Activated naive CD4-positive, alpha-beta T cell (primary cell): ENCODE results near the gene SEPTIN11.
A peak's percentile ranks its signal among the peaks of the same experiment; 100 is the strongest.

Source experiments
- DNase-seq, 4 experiments: peaks; one replicate each; lab custom pipeline; 2025; lab: John Stamatoyannopoulos, UW

SEPTIN11 gene

GRCh38 chr4:76949276-76950051 is at the start of gene SEPTIN11:
Gene SEPTIN11, plus strand, starts transcription at chr4:76949752. Its CDS starts 152 bp downstream, at chr4:76949904.
- peak; percentile 37 to 71 (median 50) for DNase-seq

- DNase-seq = no peak
Observed at GRCh38 chr4:76902233-76902890, 47.2 kb upstream of the SEPTIN11 start.

- DNase-seq = no peak
Observed at GRCh38 chr4:76904646-76905190, 44.8 kb upstream of the SEPTIN11 start.

- DNase-seq = no peak
Observed at GRCh38 chr4:76905521-76905920, 44.0 kb upstream of the SEPTIN11 start.

GRCh38 chr4:76909711-76910110 is 39.8 kb upstream of the SEPTIN11 start:
- no peak for DNase-seq

- DNase-seq = no peak
Observed at GRCh38 chr4:76920715-76921114, 28.8 kb upstream of the SEPTIN11 start.

- no peak for DNase-seq
Observed at GRCh38 chr4:76923619-76924357, 25.8 kb upstream of the SEPTIN11 start.

- DNase-seq = no peak
Observed at GRCh38 chr4:76926841-76927240, 22.7 kb upstream of the SEPTIN11 start.

GRCh38 chr4:76930685-76931084 is 18.9 kb upstream of the SEPTIN11 start:
- no peak for DNase-seq

- DNase-seq = no peak
Observed at GRCh38 chr4:76931087-76931486, 18.5 kb upstream of the SEPTIN11 start.

- DNase-seq = no peak
Observed at GRCh38 chr4:76931576-76932276, 17.8 kb upstream of the SEPTIN11 start.

GRCh38 chr4:76939184-76939583 is 10.4 kb upstream of the SEPTIN11 start:
- no peak for DNase-seq

GRCh38 chr4:76943129-76943620 is 6.4 kb upstream of the SEPTIN11 start:
- DNase-seq = no peak

GRCh38 chr4:76943790-76944189 is 5.8 kb upstream of the SEPTIN11 start:
- no peak for DNase-seq

GRCh38 chr4:76947369-76947768 is 2.2 kb upstream of the SEPTIN11 start:
- DNase-seq = no peak

GRCh38 chr4:76948443-76949275 is 893 bp upstream of the SEPTIN11 start:
- peak in 3 of 4 experiments; percentile 8 to 31 (median 15) for DNase-seq

GRCh38 chr4:76950052-76950955 is 752 bp downstream of the SEPTIN11 start:
- peak in 3 of 4 experiments; percentile 8 to 13 (median 11) for DNase-seq

- DNase-seq = no peak
Observed at GRCh38 chr4:76950956-76951671, 1.6 kb downstream of the SEPTIN11 start.

GRCh38 chr4:76951672-76952010 is 2.1 kb downstream of the SEPTIN11 start:
- DNase-seq = no peak
